Stromal cell of bone marrow (primary cell): Measurements from ENCODE around the gene CYP26C1.

Experiments
- DNase-seq: peaks from one replicate; pipeline ENCODE4 v3.0.0-alpha.2; 2012; ENCODE audit warnings: low read depth

Gene CYP26C1

DNA sequence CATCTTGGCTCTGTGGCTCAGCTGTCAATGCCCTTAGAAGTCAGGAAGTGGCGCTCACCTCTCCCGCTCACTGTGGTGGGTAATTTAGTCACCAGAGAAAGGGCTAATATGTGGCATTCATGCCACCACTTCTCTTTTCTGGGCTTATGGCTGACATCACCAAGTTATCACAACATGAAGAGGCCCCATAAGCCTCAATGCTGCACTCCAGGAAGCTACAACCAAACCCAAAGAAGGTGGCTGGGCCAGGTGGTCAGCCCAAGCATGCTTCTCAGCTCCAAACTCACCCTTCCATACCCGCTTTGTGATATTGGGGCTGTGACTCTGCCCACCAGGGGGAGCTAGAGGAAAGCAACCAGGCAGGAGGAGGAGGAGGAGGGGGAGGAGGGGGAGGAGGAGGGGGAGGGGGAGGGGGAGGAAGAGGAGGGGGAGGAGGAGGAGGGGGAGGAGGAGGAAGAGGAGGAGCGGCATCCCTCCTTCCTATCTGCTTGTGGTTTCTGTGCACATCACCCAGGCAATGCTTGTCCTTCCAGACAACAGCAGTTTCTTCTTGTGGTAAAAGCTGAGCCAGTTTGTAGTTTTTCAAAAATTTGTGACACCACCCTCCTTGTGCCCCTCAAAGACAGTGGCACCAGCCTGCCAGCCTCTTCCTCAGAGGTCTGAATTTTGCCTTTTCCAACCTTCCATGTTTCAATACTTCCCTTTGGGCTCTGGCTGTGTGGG lies 55.2 kb downstream of the CYP26C1 start:
- DNase-seq, result peak; percentile 11
